HS-5 (cell line): ENCODE data around the gene CMAS.
"Not testable (repeated sequence)": the region's sequence is repeated elsewhere in the genome, so short reads cannot be mapped to it uniquely, and the experiment has no call there.

ENCODE experiments used
- DNase-seq: peaks from one replicate; pipeline ENCODE4 v3.0.0-alpha.2; 2012; ENCODE audit warnings: low read depth

Gene CMAS

GRCh38 chr12:22046090-22046967, at the start of gene CMAS:
TSS of gene CMAS (plus strand) at chr12:22046218. CDS start at chr12:22046304, 86 bp downstream.
- DNase-seq: no peak

GRCh38 chr12:21998295-21998694, 47.7 kb upstream of the CMAS start:
- no peak for DNase-seq

- DNase-seq: no peak
Observed at GRCh38 chr12:21998782-21999181, 47.2 kb upstream of the CMAS start.

GRCh38 chr12:22002430-22002829, 43.6 kb upstream of the CMAS start:
- no peak for DNase-seq

GRCh38 chr12:22007794-22008193, 38.2 kb upstream of the CMAS start:
- not testable (repeated sequence) for DNase-seq

- DNase-seq: no peak
Observed at GRCh38 chr12:22008196-22008595, 37.8 kb upstream of the CMAS start.

- DNase-seq: no peak
Observed at GRCh38 chr12:22014041-22014782, 31.8 kb upstream of the CMAS start.

GRCh38 chr12:22014783-22015144, 31.3 kb upstream of the CMAS start:
- DNase-seq: no peak

GRCh38 chr12:22016982-22017381, 29.0 kb upstream of the CMAS start:
- no peak for DNase-seq

- DNase-seq: no peak
Observed at GRCh38 chr12:22018860-22019259, 27.2 kb upstream of the CMAS start.

GRCh38 chr12:22023489-22023888, 22.5 kb upstream of the CMAS start:
- not testable (repeated sequence) for DNase-seq

- DNase-seq: no peak
Observed at GRCh38 chr12:22029491-22029890, 16.5 kb upstream of the CMAS start.

- no peak for DNase-seq
Observed at GRCh38 chr12:22029991-22030390, 16.0 kb upstream of the CMAS start.

- no peak for DNase-seq
Observed at GRCh38 chr12:22032732-22033131, 13.3 kb upstream of the CMAS start.

- DNase-seq: no peak
Observed at GRCh38 chr12:22034709-22035506, 11.1 kb upstream of the CMAS start.

GRCh38 chr12:22037947-22038346, 8.1 kb upstream of the CMAS start:
- no peak for DNase-seq

GRCh38 chr12:22038734-22039133, 7.3 kb upstream of the CMAS start:
- DNase-seq: no peak

- DNase-seq: no peak
Observed at GRCh38 chr12:22039361-22039760, 6.7 kb upstream of the CMAS start.

GRCh38 chr12:22042976-22043669, 2.9 kb upstream of the CMAS start:
- peak; percentile 79 for DNase-seq

GRCh38 chr12:22043943-22044342, 2.1 kb upstream of the CMAS start:
- no peak for DNase-seq

GRCh38 chr12:22044391-22044790, 1.6 kb upstream of the CMAS start:
- DNase-seq: no peak

- no peak for DNase-seq
Observed at GRCh38 chr12:22046968-22047390, 961 bp downstream of the CMAS start.
